Cardiac fibroblast (primary cell): ENCODE data around the gene TBL1X.

Source experiments
- DNase-seq, 2 donors: peaks; one replicate each; pipeline versions ENCODE4 v3.0.0 to v3.0.0-alpha.2; 2010; ENCODE audit warnings: low read depth in 2 of 2
- H3K4me3 ChIP-seq, 2 donors: replicated peaks in 1 of 2; 1 replicate in 1 of 2; 2 replicates in 1 of 2; pipeline ENCODE4 v1.5.1; 2011; ENCODE audit warnings: low read depth in 2 of 2, low read length in 2 of 2, mild to moderate bottlenecking in 2 of 2, moderate library complexity in 1 of 2
- CTCF ChIP-seq: IDR thresholded peaks from one replicate; pipeline ENCODE4 v1.5.1; 2011; ENCODE audit warnings: low read depth, mild to moderate bottlenecking, low read length, inconsistent platforms

Gene TBL1X

DNA sequence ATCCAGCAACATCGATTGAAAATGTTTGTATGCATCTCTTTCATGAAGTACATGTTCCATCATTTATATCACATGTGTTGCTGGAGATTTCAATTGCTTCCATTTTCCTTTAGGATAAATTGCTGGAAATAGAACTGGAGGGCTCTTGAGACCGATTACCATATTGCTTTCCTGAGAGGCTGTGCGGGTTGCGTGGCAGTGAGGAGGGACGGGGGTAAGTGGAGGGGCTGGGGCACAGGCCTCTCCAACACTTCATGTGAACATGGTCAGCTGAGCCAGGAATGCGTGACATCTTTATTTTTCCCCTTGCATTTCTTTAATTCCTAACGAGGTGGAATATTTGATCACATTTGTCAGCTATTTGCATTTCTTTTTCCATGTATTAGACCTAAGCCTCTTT is 144.6 kb downstream of the TBL1X start:
- H3K4me3 ChIP-seq = no peak overlapping the region
- TF ChIP-seq CTCF = no peak
- DNase-seq = no peak

GRCh38 chrX:9609987-9610386 is 145.1 kb downstream of the TBL1X start:
- H3K4me3 ChIP-seq = no peak overlapping the region
- no peak for TF ChIP-seq CTCF

DNA sequence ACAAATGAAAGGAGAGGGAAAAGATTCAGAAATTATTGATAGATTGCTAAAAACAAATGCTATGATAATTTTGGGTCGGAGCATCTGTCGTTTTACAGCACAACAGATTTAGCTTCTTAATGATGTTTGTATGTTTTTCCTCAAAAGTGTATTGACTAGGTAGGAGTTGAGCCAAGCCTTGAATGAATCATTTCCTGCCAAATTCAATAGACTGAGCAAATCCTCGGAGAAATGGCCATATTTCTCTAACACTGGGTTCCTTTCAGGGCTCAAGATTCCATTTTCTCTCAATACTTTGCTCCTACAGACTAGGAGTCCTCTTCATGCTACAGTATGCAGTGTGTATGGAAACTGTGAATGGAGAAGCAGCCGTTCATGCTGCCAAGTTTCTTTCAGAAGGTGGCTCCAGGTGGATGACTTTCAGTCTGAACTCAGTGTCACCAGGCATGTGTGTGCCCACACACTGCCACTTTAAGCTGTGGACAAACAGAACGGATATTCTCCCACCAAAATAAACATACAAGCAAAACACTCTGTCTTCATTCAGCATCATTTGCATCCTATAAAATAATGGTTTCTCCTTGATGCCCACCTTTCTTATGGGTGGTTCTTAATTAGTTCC is 146.0 kb downstream of the TBL1X start:
- no peak for TF ChIP-seq CTCF
- DNase-seq = peak; percentile 34 to 40

More at GRCh38 chrX:9609987-9610386, 145.1 kb downstream of the TBL1X start:
- no peak for DNase-seq

DNA sequence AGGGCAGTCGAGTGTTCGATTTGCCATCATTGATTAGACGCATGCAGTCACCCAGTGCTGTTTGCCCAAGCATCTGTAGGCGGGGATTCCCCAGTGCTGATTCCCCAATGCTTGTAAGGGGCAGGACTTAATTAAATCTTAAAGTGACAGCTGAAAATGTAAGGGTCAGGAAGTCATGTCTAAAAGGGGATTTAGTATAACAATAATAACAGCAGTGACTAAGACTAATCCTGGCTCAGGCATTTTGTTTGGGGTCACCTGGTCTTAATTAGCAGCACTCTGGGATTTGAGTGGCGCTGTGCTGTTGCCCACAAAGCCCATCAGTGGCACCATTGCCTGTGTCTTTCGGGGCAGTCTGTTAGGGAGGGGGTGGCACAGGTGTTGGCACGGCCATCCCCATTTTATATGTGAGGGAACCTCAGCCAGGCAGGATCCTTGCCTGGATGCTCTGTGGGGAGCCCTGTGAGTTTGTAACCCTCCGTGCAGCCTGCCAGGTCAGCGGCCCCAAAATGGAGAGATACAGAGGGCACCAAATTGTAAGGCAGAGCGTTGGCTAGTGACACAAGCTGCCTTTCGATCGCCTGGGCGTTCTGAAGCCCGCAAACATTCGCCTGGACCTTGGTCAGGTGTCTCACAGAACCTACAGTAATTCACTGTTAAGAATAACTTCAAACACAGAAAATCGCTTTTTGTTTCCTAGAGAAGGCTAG is 146.7 kb downstream of the TBL1X start:
- DNase-seq = no peak
- TF ChIP-seq CTCF = no peak
- H3K4me3 ChIP-seq = no peak overlapping the region

More for the DNA sequence above, 146.0 kb downstream of the TBL1X start:
- peak overlapping the region in 1 of 2 donors; percentile 1 for H3K4me3 ChIP-seq

DNA sequence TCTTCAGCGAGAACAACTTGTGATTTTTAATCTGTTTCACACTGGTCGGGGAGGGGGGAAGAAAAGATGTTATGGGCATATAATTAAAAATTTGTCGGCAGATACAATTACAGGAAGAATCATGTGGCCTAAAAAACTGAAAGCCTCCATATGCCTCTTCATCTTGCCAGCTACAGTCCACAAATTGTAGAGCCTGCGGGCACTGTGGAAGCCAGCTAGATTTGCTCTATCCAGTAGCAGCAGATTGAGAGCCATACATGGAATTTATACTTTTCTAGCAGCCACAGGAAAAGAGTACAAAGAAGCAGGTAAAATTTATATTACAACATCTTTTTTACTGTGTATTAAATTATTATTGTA is 147.3 kb downstream of the TBL1X start:
- no peak overlapping the region for H3K4me3 ChIP-seq
- TF ChIP-seq CTCF = no peak
- no peak for DNase-seq

DNA sequence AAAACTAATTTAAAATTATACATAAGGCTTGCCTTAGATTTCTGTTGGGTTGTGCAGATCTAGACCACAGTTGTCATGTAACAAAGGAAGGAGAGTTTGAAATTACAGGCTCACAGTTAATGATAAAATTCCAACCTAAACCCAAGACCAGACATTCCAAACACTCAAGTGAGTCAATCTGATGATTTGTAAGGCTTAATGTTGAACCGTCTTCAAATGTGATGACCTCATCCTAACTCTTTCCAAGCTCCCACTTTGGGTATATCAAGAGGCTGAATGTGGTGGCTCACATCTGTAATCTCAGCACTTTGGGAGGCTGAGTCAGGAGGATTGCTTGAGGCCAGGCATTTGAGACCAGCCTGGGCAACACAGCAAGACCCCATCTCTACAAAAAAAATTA is 149.2 kb downstream of the TBL1X start:
- peak; percentile 40 to 69 for DNase-seq
- no peak for TF ChIP-seq CTCF
- no peak overlapping the region for H3K4me3 ChIP-seq
